HCT116 (cell line): ENCODE data around the gene TMBIM6. TPM values are rescaled to one million over a fixed set of nuclear protein-coding genes. Genes with fewer than 3 reads are reported as not detected.
A peak's percentile ranks its signal among the peaks of the same experiment; 100 is the strongest.

ENCODE experiments used
- ATAC-seq: fragments of 200-7000 bp; cut with Tn5 transposase; 2 replicates; pipeline ENCODE4 v1.9.1; 2020; ENCODE audit warnings: mild to moderate bottlenecking, moderate library complexity
- BruUV-seq: library from RNA; stranded (reverse); fragments of 400-500 nt; replicated peaks from 2 replicates; lab custom pipeline; 2021; lab: Mats Ljungman, UMichigan
- CTCF ChIA-PET: fragments of 300-600 bp; sonication (Branson Sonifier 250); formaldehyde crosslinking; loops from one replicate; lab custom pipeline; 2021; ENCODE audit warnings: antibody characterized with exemption; lab: Charles Lee
- POLR2A ChIA-PET: fragments of 300-600, 350-600 bp; sonication (Branson Sonifier 250); formaldehyde crosslinking; loops from one replicate; lab custom pipeline; 2021; ENCODE audit warnings: antibody characterized with exemption; lab: Charles Lee
- RAD21 ChIA-PET, 2 experiments: fragments of 300-600 bp; sonication (Branson Sonifier 250); formaldehyde crosslinking; loops; one replicate each; lab custom pipeline; 2023; ENCODE audit warnings: low total read pairs in 2 of 2; ENCODE audit not compliant: uncharacterized antibody in 2 of 2, unreplicated experiment in 2 of 2, low non-redundant PET in 1 of 2; lab: Charles Lee
- DNase-seq: peaks from one replicate; pipeline ENCODE4 v3.0.0-alpha.2; 2010; ENCODE audit warnings: low read depth, low spot score
- H2AFZ ChIP-seq: fragments of 200-600 bp; shearing (Covaris generic), sonication (generic); 2 replicates; pipeline ENCODE4 v1.6.1; 2017; ENCODE audit warnings: low read depth, mixed run types, mixed read lengths, antibody characterized with exemption, low read length; ENCODE audit not compliant: poor library complexity, severe bottlenecking
- H3K27ac ChIP-seq: 2 replicates; pipeline ENCODE4 v1.5.1; 2012; ENCODE audit warnings: low read depth, low read length
- H3K27me3 ChIP-seq: fragments of 200-600 bp; sonication (generic); 2 replicates; pipeline ENCODE4 v1.6.1; 2016; ENCODE audit warnings: mixed run types, low read length, mixed read lengths; ENCODE audit not compliant: insufficient read depth
- H3K36me3 ChIP-seq, 2 experiments: fragments of 200-500 bp in 1 of 2; fragments of 200-600 bp in 1 of 2; sonication (Bioruptor generic) in 1 of 2; sonication (generic) in 1 of 2; 2 replicates each; pipeline versions ENCODE4 v1.5.1 to v1.6.1; 2014 to 2016; ENCODE audit warnings: low read length in 2 of 2, inconsistent platforms in 1 of 2, mixed read lengths in 1 of 2, mixed run types in 1 of 2; ENCODE audit not compliant: insufficient read depth in 2 of 2, control insufficient read depth in 1 of 2
- H3K4me1 ChIP-seq, 2 experiments: fragments of 200-600 bp in 1 of 2; sonication (generic) in 1 of 2; 2 replicates each; pipeline versions ENCODE4 v1.5.1 to v1.6.1; 2012 to 2017; ENCODE audit warnings: low read length in 2 of 2, inconsistent platforms in 1 of 2, mild to moderate bottlenecking in 1 of 2, mixed read lengths in 1 of 2, mixed run types in 1 of 2, moderate library complexity in 1 of 2; ENCODE audit not compliant: insufficient read depth in 2 of 2, control insufficient read depth in 1 of 2
- H3K4me2 ChIP-seq: fragments of 200-600 bp; sonication (generic); 2 replicates; pipeline ENCODE4 v1.6.1; 2017; ENCODE audit warnings: mixed run types, low read length, mixed read lengths
- H3K4me3 ChIP-seq, 2 experiments: fragments of 200-600 bp in 1 of 2; sonication (generic) in 1 of 2; replicated peaks in 1 of 2; 2 replicates each; pipeline ENCODE4 v1.5.1; 2011 to 2016; ENCODE audit warnings: low read length in 2 of 2, control low read depth in 1 of 2, low read depth in 1 of 2, mild to moderate bottlenecking in 1 of 2, mixed read lengths in 1 of 2, mixed run types in 1 of 2
- H3K79me2 ChIP-seq: fragments of 200-600 bp; sonication (generic); 2 replicates; pipeline ENCODE4 v1.6.1; 2017; ENCODE audit warnings: mild to moderate bottlenecking, mixed run types, low read length, moderate library complexity, mixed read lengths; ENCODE audit not compliant: insufficient read depth
- H3K9ac ChIP-seq: fragments of 200-600 bp; sonication (generic); 2 replicates; pipeline ENCODE4 v1.6.1; 2016; ENCODE audit warnings: low read length, mixed read lengths
- H3K9me2 ChIP-seq: fragments of 200-600 bp; sonication (generic), shearing (Covaris generic); 2 replicates; pipeline ENCODE4 v1.6.1; 2017; ENCODE audit warnings: mixed run types, mild to moderate bottlenecking, moderate library complexity; ENCODE audit not compliant: insufficient read depth
- H3K9me3 ChIP-seq, 2 experiments: fragments of 200-500 bp in 1 of 2; fragments of 200-600 bp in 1 of 2; sonication (Bioruptor generic) in 1 of 2; sonication (generic) in 1 of 2; 2 replicates each; pipeline ENCODE4 v1.6.1; 2014 to 2017; ENCODE audit warnings: low read length in 2 of 2, mixed read lengths in 2 of 2, inconsistent platforms in 1 of 2, low read depth in 1 of 2, mild to moderate bottlenecking in 1 of 2, mixed run types in 1 of 2, moderate library complexity in 1 of 2; ENCODE audit not compliant: control insufficient read depth in 1 of 2, insufficient read depth in 1 of 2
- H4K20me1 ChIP-seq: fragments of 200-600 bp; sonication (generic), shearing (Covaris generic); 2 replicates; pipeline ENCODE4 v1.6.1; 2017; ENCODE audit warnings: mixed run types, mild to moderate bottlenecking, moderate library complexity; ENCODE audit not compliant: insufficient read depth
- ATF3 ChIP-seq: IDR thresholded peaks from 2 replicates; pipeline ENCODE4 v1.6.1; 2012
- CBX3 ChIP-seq: IDR thresholded peaks from 2 replicates; pipeline ENCODE4 v1.6.1; 2012; ENCODE audit warnings: low read depth
- CTCF ChIP-seq, 3 experiments: fragments of 200-600 bp in 1 of 3; sonication (generic) in 1 of 3; IDR thresholded peaks in 2 of 3; conservative IDR thresholded peaks in 1 of 3; 2 replicates each; pipeline ENCODE4 v1.5.1; 2012 to 2017; ENCODE audit warnings: low read depth in 2 of 3, low read length in 2 of 3, antibody characterized with exemption in 1 of 3, borderline replicate concordance in 1 of 3, control low read depth in 1 of 3, mild to moderate bottlenecking in 1 of 3, mixed read lengths in 1 of 3, mixed run types in 1 of 3, moderate library complexity in 1 of 3; ENCODE audit not compliant: insufficient read depth in 1 of 3
- EGR1 ChIP-seq: IDR thresholded peaks from 2 replicates; pipeline ENCODE4 v1.6.1; 2012; ENCODE audit warnings: low read depth
- EZH2 ChIP-seq: fragments of 200-600 bp; sonication (generic); IDR thresholded peaks from 2 replicates; pipeline ENCODE4 v1.6.1; 2017; ENCODE audit warnings: antibody characterized with exemption, mixed run types
- EZH2phosphoT487 ChIP-seq: fragments of 200-600 bp; IDR thresholded peaks from 2 replicates; pipeline ENCODE4 v1.6.1; 2018; ENCODE audit warnings: antibody characterized with exemption, borderline replicate concordance
- MAX ChIP-seq: IDR thresholded peaks from 2 replicates; pipeline ENCODE4 v1.6.1; 2012
- POLR2A ChIP-seq: IDR thresholded peaks from 2 replicates; pipeline ENCODE4 v1.7.0; 2011; ENCODE audit warnings: borderline replicate concordance; ENCODE audit not compliant: insufficient read depth, insufficient read length; ENCODE audit errors: extremely low read depth
- RAD21 ChIP-seq: IDR thresholded peaks from 2 replicates; pipeline ENCODE4 v1.6.1; 2012; ENCODE audit warnings: low read depth, mild to moderate bottlenecking
- SIN3A ChIP-seq: IDR thresholded peaks from 2 replicates; pipeline ENCODE4 v1.6.1; 2012; ENCODE audit warnings: low read depth
- TCF7L2 ChIP-seq: IDR thresholded peaks from 2 replicates; pipeline ENCODE4 v1.7.0; 2011; ENCODE audit warnings: borderline replicate concordance, inconsistent platforms; ENCODE audit not compliant: insufficient read depth, insufficient read length; ENCODE audit errors: extremely low read depth
- YY1 ChIP-seq: IDR thresholded peaks from 2 replicates; pipeline ENCODE4 v1.6.1; 2011; ENCODE audit warnings: low read length, low read depth, moderate library complexity, mild to moderate bottlenecking; ENCODE audit not compliant: insufficient replicate concordance; ENCODE audit errors: extremely low read depth
- intact Hi-C: fragments of 100-400 bp; cut with micrococcal nuclease; formaldehyde crosslinking; loops from 2 replicates; pipeline ENCODE4 v1.10.0; 2022
- total RNA-seq: library from RNA; stranded (reverse); gene quantifications from one replicate; pipeline ENCODE4 v1.2.1, GENCODE V29; 2021; ENCODE audit not compliant: unreplicated experiment

Gene TMBIM6
- total RNA-seq, 1 experiment from 2014 or later, result 510 TPM

DNA sequence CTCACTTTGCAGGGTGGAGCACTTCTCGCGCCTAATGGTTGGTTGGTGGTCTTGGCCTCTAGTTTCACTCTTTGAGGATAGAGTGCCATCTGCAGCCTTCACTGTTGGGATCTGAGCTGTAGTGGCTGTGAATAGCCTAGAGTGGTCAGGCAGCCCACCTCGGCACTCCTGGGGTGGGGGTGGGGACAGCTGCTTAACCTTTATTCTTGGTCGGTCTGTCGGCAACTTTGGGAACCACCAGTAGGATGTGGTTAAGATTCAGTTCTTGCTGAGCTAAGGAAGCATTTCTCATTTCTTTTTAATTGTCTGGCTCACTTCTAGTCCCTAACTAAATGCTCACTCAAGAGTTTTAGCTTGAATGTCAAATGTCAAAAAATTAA is 21.1 kb downstream of the TMBIM6 start:
- no peak for TF ChIP-seq TCF7L2
- TF ChIP-seq YY1, result no peak
- no peak for TF ChIP-seq CTCF (IDR thresholded peaks at IDR 0.05 in 2 of 3, conservative IDR thresholded peaks at IDR 0.05 in 1 of 3; ENCODE audit: borderline replicate concordance in 1 of 3, insufficient read depth in 1 of 3, low read depth in 2 of 3, low read length in 2 of 3)
- H3K4me3 ChIP-seq, result no peak overlapping the region

GRCh38 chr12:49763006-49763591 is 21.7 kb downstream of the TMBIM6 start:
- ChIA-PET RAD21 (no interaction called here), POLR2A (interaction anchor here (3.1 kb wide), 1 partner anchor 22 kb away, joined by 11 read pairs; the partner anchor contains the start of gene TMBIM6), CTCF (interaction anchor here (1.3 to 1.6 kb wide), 3 partner anchors 15 to 76 kb away, joined by 3 to 9 read pairs (median 7); partner anchors contain the start of gene TMBIM6)
- no peak overlapping the region for H3K4me2 ChIP-seq
- intact Hi-C loops, result no loop called here
- no peak overlapping the region for H3K27ac ChIP-seq
- no peak overlapping the region for H3K4me3 ChIP-seq
- H3K9me2 ChIP-seq, result no peaks in the 10 kb centered on the region
- no peak for TF ChIP-seq EZH2
- TF ChIP-seq RAD21, result peak; percentile 17; the same call in 1 of the 2 replicates
- no peak for TF ChIP-seq CBX3
- no peak for TF ChIP-seq YY1
- no peak for TF ChIP-seq ATF3
- no peak for TF ChIP-seq MAX
- TF ChIP-seq CTCF (IDR thresholded peaks at IDR 0.05 in 2 of 3, conservative IDR thresholded peaks at IDR 0.05 in 1 of 3; ENCODE audit: borderline replicate concordance in 1 of 3, insufficient read depth in 1 of 3, low read depth in 2 of 3, low read length in 2 of 3), result peak; percentile 46 to 83 (median 75); a peak in 5 of 6 replicates
- TF ChIP-seq POLR2A, result no peak
- no peak for TF ChIP-seq EZH2phosphoT487
- TF ChIP-seq EGR1, result no peak
- no peak for TF ChIP-seq SIN3A
- H3K9ac ChIP-seq, result no peak overlapping the region
- H3K9me3 ChIP-seq, result no peaks in the 10 kb centered on the region
- no peaks in the 10 kb centered on the region for H3K4me1 ChIP-seq
- DNase-seq (no peak), ATAC-seq (peak; percentile 90)
- TSS peak; percentile 37 for BruUV-seq
- peaks cover 45 to 56% of the 10 kb centered on the region in 2 experiments for H3K36me3 ChIP-seq
- peaks cover 3% of the 10 kb centered on the region; the same call in 1 of the 2 replicates for H4K20me1 ChIP-seq
- no peaks in the 10 kb centered on the region; the same call in 1 of the 2 replicates for H3K79me2 ChIP-seq
- no peaks in the 10 kb centered on the region for H3K27me3 ChIP-seq
- no peak overlapping the region for H2AFZ ChIP-seq

More for the DNA sequence above, 21.1 kb downstream of the TMBIM6 start:
- ChIA-PET POLR2A (interaction anchor here (3.1 kb wide), 1 partner anchor 21 kb away, joined by 11 read pairs; the partner anchor contains the start of gene TMBIM6), CTCF (interaction anchor here (1.1 to 1.6 kb wide), 5 partner anchors 15 to 404 kb away, joined by 3 to 9 read pairs (median 4); partner anchors contain the start of genes BCDIN3D and TMBIM6), RAD21 (no interaction called here)
- H2AFZ ChIP-seq, result no peak overlapping the region
- DNase-seq, result no peak
- ATAC-seq, result no peak
- no TSS peak for BruUV-seq
- H3K36me3 ChIP-seq, result peaks cover 51 to 63% of the 10 kb centered on the region in 2 experiments
- H3K27ac ChIP-seq, result no peak overlapping the region
- peaks cover under 1% of the 10 kb centered on the region; the same call in 1 of the 2 replicates for H3K79me2 ChIP-seq
- peaks cover 3% of the 10 kb centered on the region; the same call in 1 of the 2 replicates for H4K20me1 ChIP-seq
- no peak overlapping the region for H3K4me2 ChIP-seq
- no peak overlapping the region for H3K9ac ChIP-seq
- H3K4me1 ChIP-seq, result no peaks in the 10 kb centered on the region
- no peaks in the 10 kb centered on the region for H3K9me2 ChIP-seq
- intact Hi-C loops, result loop anchor here (1.0 kb wide), 1 partner anchor 118 kb away; no protein-coding TSS in a partner anchor
- no peaks in the 10 kb centered on the region for H3K9me3 ChIP-seq
- H3K27me3 ChIP-seq, result no peaks in the 10 kb centered on the region
